Measurements from ENCODE around the gene DYSF. TPM values are rescaled to one million over a fixed set of nuclear protein-coding genes. Genes with fewer than 3 reads are reported as not detected.

Gene DYSF
- total and polyA plus RNA-seq, 2 donors (not counting 1 experiment from before 2014, with no cell fraction given), result 0.17 to 0.43 TPM

- Histone ChIP-seq H3K27me3 (replicated peaks in 1 of 4; ENCODE audit: control extremely low read depth in 1 of 4, control insufficient read depth in 3 of 4, insufficient read depth in 4 of 4, low read length in 3 of 4) (no peaks in the 10 kb centered on the region), H3K36me3 (replicated peaks in 1 of 2; ENCODE audit: control extremely low read depth in 1 of 2, control insufficient read depth in 1 of 2, extremely low read depth in 1 of 2, insufficient read depth in 2 of 2, low read length in 1 of 2) (no peaks in the 10 kb centered on the region), H3K9ac (ENCODE audit: low read length) (no peak overlapping the region), H3K9me3 (ENCODE audit: control extremely low read depth in 1 of 3, control insufficient read depth in 2 of 3, insufficient read depth in 1 of 3, low read length in 2 of 3) (peaks cover 0 to 23% (median 0%) of the 10 kb centered on the region in 3 donors), H4K20me1 (ENCODE audit: control insufficient read depth, insufficient read depth, low read length, poor library complexity, severe bottlenecking) (no peaks in the 10 kb centered on the region), H3K4me3 (ENCODE audit: control extremely low read depth in 1 of 5, extremely low read depth in 1 of 5, insufficient read depth in 1 of 5, low read depth in 2 of 5, low read length in 4 of 5) (no peak overlapping the region), H2AFZ (ENCODE audit: insufficient read depth, low read depth, low read length, poor library complexity, severe bottlenecking) (no peak overlapping the region), H3K4me1 (ENCODE audit: control insufficient read depth in 2 of 2, insufficient read depth in 2 of 2, low read length in 2 of 2) (no peaks in the 10 kb centered on the region), H3K4me2 (replicated peaks; ENCODE audit: low read depth, low read length, poor library complexity, severe bottlenecking) (no peak overlapping the region), H3K27ac (ENCODE audit: low read length in 2 of 2) (no peak overlapping the region), H3K79me2 (ENCODE audit: control insufficient read depth, insufficient read depth, low read length) (no peaks in the 10 kb centered on the region)
- ChIA-PET CTCF (no interaction called here), POLR2A (no interaction called here)
- Mint-ChIP-seq H3K9me3 (ENCODE audit: insufficient read depth) (peaks cover 8% of the 10 kb centered on the region), H3K27me3 (no peaks in the 10 kb centered on the region), H3K4me1 (no peaks in the 10 kb centered on the region), H3K27ac (no peak overlapping the region), H3K4me3 (no peak overlapping the region)
- WGBS (ENCODE audit: insufficient coverage), result no CpG with 5 or more reads among the region's 1 CpG
- TF ChIP-seq CTCF (IDR thresholded peaks at IDR 0.05), result no peak
- DNase-seq, result no peak
- intact Hi-C loops (cut with micrococcal nuclease), result no loop called here
- no peak for ATAC-seq (ENCODE audit: low read depth)
These were observed 282.3 kb downstream of the DYSF start for GRCh38 chr2:71735676-71736075.

Other genes starting within 250 kb of the DYSF start
- gene PAIP2B, start 226.5 kb upstream of the DYSF start, total RNA-seq, result 10.1 and 10.2 TPM in 2 replicates
- 4.7 and 4.8 TPM in 2 replicates for gene PAIP2B, start 226.5 kb upstream of the DYSF start, polyA plus RNA-seq
- gene ZNF638, start 121.8 kb upstream of the DYSF start, total RNA-seq, result 221 and 227 TPM in 2 replicates
- gene ZNF638, start 121.8 kb upstream of the DYSF start, polyA plus RNA-seq, result 60.1 and 78.5 TPM in 2 replicates

All from B cell (primary cell).